Fibroblast of lung (primary cell): Measurements from ENCODE around the gene ZSWIM6. TPM values are rescaled to one million over a fixed set of nuclear protein-coding genes. Genes with fewer than 3 reads are reported as not detected.

Experiments used
- DNase-seq, 2 donors: peaks; one replicate each; pipeline versions ENCODE4 v3.0.0 to v3.0.0-alpha.2; 2010; ENCODE audit warnings: low read depth in 2 of 2
- H2AFZ ChIP-seq: 2 replicates; pipeline ENCODE4 v1.5.1; 2012; ENCODE audit warnings: low read length, control low read depth, inconsistent platforms
- H3K27ac ChIP-seq: 2 replicates; pipeline ENCODE4 v1.5.1; 2011; ENCODE audit warnings: low read length, control low read depth; ENCODE audit not compliant: insufficient read depth
- H3K27me3 ChIP-seq: 2 replicates; pipeline ENCODE4 v1.5.1; 2011; ENCODE audit warnings: mild to moderate bottlenecking, low read length; ENCODE audit not compliant: control insufficient read depth, insufficient read depth
- H3K36me3 ChIP-seq: 2 replicates; pipeline ENCODE4 v1.5.1; 2011; ENCODE audit warnings: low read length; ENCODE audit not compliant: control insufficient read depth, insufficient read depth
- H3K4me1 ChIP-seq: 2 replicates; pipeline ENCODE4 v1.5.1; 2011; ENCODE audit warnings: low read length; ENCODE audit not compliant: control insufficient read depth, insufficient read depth; ENCODE audit errors: extremely low read depth
- H3K4me2 ChIP-seq: 2 replicates; pipeline ENCODE4 v1.5.1; 2011; ENCODE audit warnings: low read length, control low read depth; ENCODE audit not compliant: insufficient read depth; ENCODE audit errors: extremely low read depth
- H3K4me3 ChIP-seq, 4 experiments: fragments of 200-600 bp in 1 of 4; sonication (generic) in 1 of 4; replicated peaks in 1 of 4; 2 replicates each; pipeline ENCODE4 v1.5.1; 2011 to 2016; ENCODE audit warnings: low read length in 4 of 4, low read depth in 3 of 4, mild to moderate bottlenecking in 3 of 4, control low read depth in 2 of 4, inconsistent platforms in 1 of 4, mixed read lengths in 1 of 4; ENCODE audit not compliant: insufficient read depth in 1 of 4; ENCODE audit errors: control extremely low read depth in 1 of 4
- H3K79me2 ChIP-seq: 2 replicates; pipeline ENCODE4 v1.5.1; 2012; ENCODE audit warnings: mild to moderate bottlenecking, low read length, inconsistent platforms; ENCODE audit not compliant: control insufficient read depth, insufficient read depth
- H3K9ac ChIP-seq: 2 replicates; pipeline ENCODE4 v1.5.1; 2011; ENCODE audit warnings: mild to moderate bottlenecking, low read length, control low read depth; ENCODE audit not compliant: insufficient read depth
- H3K9me3 ChIP-seq: 2 replicates; pipeline ENCODE4 v1.5.1; 2012; ENCODE audit warnings: low read depth, low read length; ENCODE audit not compliant: control insufficient read depth, insufficient read depth
- H4K20me1 ChIP-seq: 2 replicates; pipeline ENCODE4 v1.5.1; 2011; ENCODE audit warnings: low read length; ENCODE audit not compliant: control insufficient read depth, insufficient read depth; ENCODE audit errors: extremely low read depth
- CTCF ChIP-seq, 2 donors: IDR thresholded peaks in 1 of 2; conservative IDR thresholded peaks in 1 of 2; 1 replicate in 1 of 2; 2 replicates in 1 of 2; pipeline ENCODE4 v1.5.1; 2011 to 2012; ENCODE audit warnings: low read length in 2 of 2, control low read depth in 1 of 2, inconsistent platforms in 1 of 2, low read depth in 1 of 2, mild to moderate bottlenecking in 1 of 2
- EZH2 ChIP-seq: IDR thresholded peaks from 2 replicates; pipeline ENCODE4 v1.5.1; 2012; ENCODE audit warnings: low read length, control low read depth, mild to moderate bottlenecking; ENCODE audit errors: missing control alignments
- polyA plus RNA-seq, 2 donors: library from polyadenylated mRNA; depleted of rRNA in 1 of 2; stranded (reverse) in 1 of 2; unstranded in 1 of 2; fragments of >200 nt; gene quantifications; 2 replicates each; pipeline ENCODE4 v1.2.1, GENCODE V29; 2011 to 2012; ENCODE audit warnings: missing spikeins in 1 of 2
- total RNA-seq: library from RNA; depleted of rRNA; stranded (reverse); fragments of >200 nt; gene quantifications from 2 replicates; pipeline ENCODE4 v1.2.1, GENCODE V29; 2014

The ZSWIM6 gene
- total and polyA plus RNA-seq, 2 donors (not counting 1 experiment from before 2014, with no cell fraction given) = 23.5 to 26.6 TPM

DNA sequence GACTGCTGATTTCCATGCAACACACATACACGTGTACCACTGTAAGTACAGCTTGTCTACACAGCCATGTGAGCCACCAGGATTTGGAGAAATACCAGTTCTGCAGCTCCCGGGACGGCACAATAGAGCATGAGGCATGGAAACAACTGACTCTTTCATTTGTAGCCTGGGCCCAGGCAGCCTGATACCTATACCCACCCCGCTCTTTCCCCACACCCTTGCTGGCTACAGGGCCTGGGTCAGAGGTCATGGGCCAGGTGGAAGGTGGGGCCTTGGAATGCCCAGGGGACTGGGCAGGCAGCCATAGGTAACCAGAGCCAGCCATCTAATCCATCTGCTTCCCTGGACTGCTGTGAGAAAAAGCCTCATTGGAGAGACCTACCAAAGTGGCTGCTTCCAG is 39.0 kb upstream of the ZSWIM6 start:
- TF ChIP-seq EZH2 (no peak), CTCF (conservative IDR thresholded peaks at IDR 0.05 in 1 of 2, IDR thresholded peaks at IDR 0.05 in 1 of 2; ENCODE audit: low read depth in 1 of 2, low read length in 2 of 2) (no peak)
- Histone ChIP-seq H3K27ac (no peak overlapping the region), H3K4me3 (no peak overlapping the region), H3K36me3 (no peaks in the 10 kb centered on the region), H3K79me2 (no peaks in the 10 kb centered on the region), H4K20me1 (no peaks in the 10 kb centered on the region), H3K9ac (no peak overlapping the region), H3K4me2 (no peak overlapping the region), H2AFZ (no peak overlapping the region), H3K27me3 (no peaks in the 10 kb centered on the region), H3K9me3 (no peaks in the 10 kb centered on the region), H3K4me1 (no peaks in the 10 kb centered on the region)
- DNase-seq = no peak

DNA sequence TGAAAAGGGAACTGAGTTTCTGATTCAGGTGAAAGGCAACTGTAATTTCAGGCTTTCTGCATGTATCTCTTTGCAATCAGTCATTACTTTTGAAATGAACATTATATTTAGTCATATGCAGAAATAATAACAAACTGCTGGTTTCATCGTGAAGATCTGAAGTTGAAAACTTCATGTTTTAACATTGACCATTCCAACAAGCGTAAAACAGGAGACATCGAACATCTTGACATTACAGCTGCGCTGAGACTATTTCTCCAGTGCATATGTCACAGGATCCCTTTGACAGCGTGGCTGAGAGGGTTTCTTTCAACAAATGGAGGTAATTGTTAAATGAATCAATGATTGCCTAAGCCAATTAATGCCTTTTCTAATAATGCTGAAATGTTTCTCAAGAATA is 38.2 kb upstream of the ZSWIM6 start:
- Histone ChIP-seq H4K20me1 (no peaks in the 10 kb centered on the region), H3K27ac (no peak overlapping the region), H3K4me2 (no peak overlapping the region), H3K79me2 (no peaks in the 10 kb centered on the region), H3K4me3 (no peak overlapping the region), H3K4me1 (peaks cover 2% of the 10 kb centered on the region), H3K36me3 (no peaks in the 10 kb centered on the region), H3K9ac (no peak overlapping the region), H2AFZ (no peak overlapping the region), H3K9me3 (no peaks in the 10 kb centered on the region), H3K27me3 (no peaks in the 10 kb centered on the region)
- TF ChIP-seq CTCF (conservative IDR thresholded peaks at IDR 0.05 in 1 of 2, IDR thresholded peaks at IDR 0.05 in 1 of 2; ENCODE audit: low read depth in 1 of 2, low read length in 2 of 2) (no peak), EZH2 (no peak)
- DNase-seq = no peak

DNA sequence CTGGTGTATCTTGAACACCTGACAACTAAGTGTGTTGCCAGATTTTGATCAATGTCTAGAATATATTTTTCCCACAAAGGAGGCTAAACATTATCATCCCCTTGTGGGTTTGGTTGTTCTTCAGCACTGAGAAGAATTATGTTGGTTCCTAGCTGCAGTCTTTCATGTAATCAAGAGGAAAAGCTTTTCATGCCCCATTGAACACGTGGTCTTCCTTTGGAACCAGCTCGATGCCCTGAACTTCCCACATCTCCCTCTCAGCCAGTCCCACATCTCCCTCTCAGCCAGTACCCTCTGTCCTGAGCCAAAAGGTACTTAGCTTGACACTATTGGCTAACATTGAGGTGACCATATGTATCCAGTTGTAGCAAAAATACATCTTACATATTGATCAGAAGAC is 36.7 kb upstream of the ZSWIM6 start:
- Histone ChIP-seq H3K36me3 (no peaks in the 10 kb centered on the region), H3K79me2 (no peaks in the 10 kb centered on the region), H3K27ac (no peak overlapping the region), H3K4me2 (no peak overlapping the region), H3K9me3 (no peaks in the 10 kb centered on the region), H4K20me1 (no peaks in the 10 kb centered on the region), H3K27me3 (no peaks in the 10 kb centered on the region), H3K9ac (no peak overlapping the region), H3K4me1 (peaks cover 4% of the 10 kb centered on the region), H2AFZ (no peak overlapping the region), H3K4me3 (no peak overlapping the region)
- TF ChIP-seq CTCF (conservative IDR thresholded peaks at IDR 0.05 in 1 of 2, IDR thresholded peaks at IDR 0.05 in 1 of 2; ENCODE audit: low read depth in 1 of 2, low read length in 2 of 2) = no peak
- no peak for TF ChIP-seq EZH2
- no peak for DNase-seq
